Measurements from ENCODE around the gene TTPAL. TPM values are rescaled to one million over a fixed set of nuclear protein-coding genes. Genes with fewer than 3 reads are reported as not detected.

The TTPAL gene
- total RNA-seq, 2 donors from 2014 or later, result 18.3 to 19.4 TPM

- WGBS, 2 experiments (ENCODE audit: insufficient coverage in 1 of 2, insufficient read length in 1 of 2), result 89 to 91% methylated on average over 7 to 9 of the region's 10 CpGs
- H3K9ac ChIP-seq (ENCODE audit: extremely low read depth, low read length, poor library complexity, severe bottlenecking), result no peak overlapping the region
Observed at GRCh38 chr20:44426879-44427790, 48.5 kb upstream of the TTPAL start.

GRCh38 chr20:44427804-44428173, 47.9 kb upstream of the TTPAL start:
- peaks cover 1% of the 10 kb centered on the region for H3K27me3 Mint-ChIP-seq (ENCODE audit: insufficient read depth)
- Histone ChIP-seq H3K9ac (ENCODE audit: extremely low read depth, low read length, poor library complexity, severe bottlenecking) (no peak overlapping the region), H3K36me3 (ENCODE audit: control insufficient read depth, insufficient read depth, low read length) (peaks cover 47% of the 10 kb centered on the region), H3K9me3 (ENCODE audit: control insufficient read depth, low read length) (no peaks in the 10 kb centered on the region), H3K27ac (ENCODE audit: low read depth, low read length) (no peak overlapping the region), H3K27me3 (ENCODE audit: control insufficient read depth, insufficient read depth, low read length, poor library complexity, severe bottlenecking) (no peaks in the 10 kb centered on the region), H3K4me1 (ENCODE audit: control insufficient read depth, insufficient read depth, low read length) (no peaks in the 10 kb centered on the region), H3K4me3 (ENCODE audit: low read length) (no peak overlapping the region)
- TF ChIP-seq CTCF (conservative IDR thresholded peaks at IDR 0.05), result no peak
- no peak overlapping the region for H3K4me3 Mint-ChIP-seq
- H3K9me3 Mint-ChIP-seq, result no peaks in the 10 kb centered on the region
- DNase-seq, result no peak
- peaks cover 32% of the 10 kb centered on the region for H3K36me3 Mint-ChIP-seq (ENCODE audit: low read depth)
- peaks cover 11% of the 10 kb centered on the region for H3K4me1 Mint-ChIP-seq
- whole genome bisulfite sequencing, 2 experiments (ENCODE audit: insufficient coverage in 1 of 2, insufficient read length in 1 of 2), result 89 to 94% methylated on average over 3 of the region's 3 CpGs
- no peak overlapping the region for H3K27ac Mint-ChIP-seq

More at GRCh38 chr20:44426879-44427790, 48.5 kb upstream of the TTPAL start:
- no peak overlapping the region for H3K27ac Mint-ChIP-seq
- no peak for TF ChIP-seq CTCF (conservative IDR thresholded peaks at IDR 0.05)
- peaks cover 1% of the 10 kb centered on the region for H3K27me3 Mint-ChIP-seq (ENCODE audit: insufficient read depth)
- no peak overlapping the region for H3K27ac ChIP-seq (ENCODE audit: low read depth, low read length)
- H3K4me1 Mint-ChIP-seq, result peaks cover 9% of the 10 kb centered on the region
- H3K4me3 ChIP-seq (ENCODE audit: low read length), result no peak overlapping the region
- H3K36me3 Mint-ChIP-seq (ENCODE audit: low read depth), result peaks cover 38% of the 10 kb centered on the region
- H3K9me3 ChIP-seq (ENCODE audit: control insufficient read depth, low read length), result no peaks in the 10 kb centered on the region
- H3K4me1 ChIP-seq (ENCODE audit: control insufficient read depth, insufficient read depth, low read length), result no peaks in the 10 kb centered on the region
- H3K27me3 ChIP-seq (ENCODE audit: control insufficient read depth, insufficient read depth, low read length, poor library complexity, severe bottlenecking), result no peaks in the 10 kb centered on the region
- H3K9me3 Mint-ChIP-seq, result no peaks in the 10 kb centered on the region
- no peak overlapping the region for H3K4me3 Mint-ChIP-seq
- no peak for DNase-seq
- H3K36me3 ChIP-seq (ENCODE audit: control insufficient read depth, insufficient read depth, low read length), result peaks cover 50% of the 10 kb centered on the region

GRCh38 chr20:44428174-44429016, 47.3 kb upstream of the TTPAL start:
- 86 to 94% methylated on average over 5 to 8 of the region's 8 CpGs for WGBS, 2 experiments (ENCODE audit: insufficient coverage in 1 of 2, insufficient read length in 1 of 2)
- H3K4me1 Mint-ChIP-seq, result peaks cover 11% of the 10 kb centered on the region
- H3K27me3 Mint-ChIP-seq (ENCODE audit: insufficient read depth), result peaks cover 1% of the 10 kb centered on the region
- H3K27ac Mint-ChIP-seq, result no peak overlapping the region
- no peak overlapping the region for H3K4me3 Mint-ChIP-seq
- no peak for TF ChIP-seq CTCF (conservative IDR thresholded peaks at IDR 0.05)
- no peaks in the 10 kb centered on the region for H3K4me1 ChIP-seq (ENCODE audit: control insufficient read depth, insufficient read depth, low read length)
- H3K27ac ChIP-seq (ENCODE audit: low read depth, low read length), result no peak overlapping the region
- H3K9ac ChIP-seq (ENCODE audit: extremely low read depth, low read length, poor library complexity, severe bottlenecking), result no peak overlapping the region
- no peaks in the 10 kb centered on the region for H3K27me3 ChIP-seq (ENCODE audit: control insufficient read depth, insufficient read depth, low read length, poor library complexity, severe bottlenecking)
- peaks cover 31% of the 10 kb centered on the region for H3K36me3 Mint-ChIP-seq (ENCODE audit: low read depth)
- no peaks in the 10 kb centered on the region for H3K9me3 Mint-ChIP-seq
- no peak overlapping the region for H3K4me3 ChIP-seq (ENCODE audit: low read length)
- H3K36me3 ChIP-seq (ENCODE audit: control insufficient read depth, insufficient read depth, low read length), result peaks cover 47% of the 10 kb centered on the region
- no peaks in the 10 kb centered on the region for H3K9me3 ChIP-seq (ENCODE audit: control insufficient read depth, low read length)
- DNase-seq, result no peak
